OCI-LY7 (cell line): ENCODE measurements around the gene GPS2. TPM values are rescaled to one million over a fixed set of nuclear protein-coding genes. Genes with fewer than 3 reads are reported as not detected.

ENCODE experiments used
- BruUV-seq: library from RNA; stranded (reverse); fragments of 400-500 nt; replicated peaks from 2 replicates; lab custom pipeline; 2021; lab: Mats Ljungman, UMichigan
- CTCF ChIA-PET: fragments of 300-600 bp; sonication (Branson Sonifier 250); formaldehyde crosslinking; loops from one replicate; lab custom pipeline; 2022; ENCODE audit warnings: antibody characterized with exemption; ENCODE audit not compliant: unreplicated experiment; lab: Charles Lee
- POLR2A ChIA-PET: fragments of 300-600 bp; sonication (Branson Sonifier 250); formaldehyde crosslinking; loops from one replicate; lab custom pipeline; 2022; ENCODE audit warnings: antibody characterized with exemption; lab: Charles Lee
- DNase-seq: peaks from one replicate; pipeline ENCODE4 v3.0.0-alpha.2; 2015; ENCODE audit warnings: low spot score
- H2AFZ ChIP-seq: fragments of 200-600 bp; sonication (generic), shearing (Covaris generic); 2 replicates; pipeline ENCODE4 v1.6.1; 2014; ENCODE audit warnings: mild to moderate bottlenecking, antibody characterized with exemption, low read length, moderate library complexity
- H3K27ac ChIP-seq: fragments of 200-600 bp; sonication (generic); 2 replicates; pipeline ENCODE4 v1.5.1; 2014; ENCODE audit warnings: mixed run types, low read depth, mild to moderate bottlenecking, moderate library complexity, low read length, inconsistent platforms; ENCODE audit not compliant: poor library complexity, severe bottlenecking
- H3K36me3 ChIP-seq: fragments of 200-600 bp; sonication (generic); 2 replicates; pipeline ENCODE4 v1.6.1; 2014; ENCODE audit warnings: mild to moderate bottlenecking, antibody characterized with exemption, low read length, moderate library complexity, mixed read lengths; ENCODE audit not compliant: insufficient read depth
- H3K4me1 ChIP-seq: fragments of 200-600 bp; sonication (generic); 2 replicates; pipeline ENCODE4 v1.5.1; 2014; ENCODE audit warnings: mild to moderate bottlenecking, low read length; ENCODE audit not compliant: insufficient read depth, poor library complexity, severe bottlenecking
- H3K4me2 ChIP-seq: fragments of 200-600 bp; sonication (generic); 2 replicates; pipeline ENCODE4 v1.6.1; 2014; ENCODE audit warnings: mild to moderate bottlenecking, low read length
- H3K4me3 ChIP-seq: fragments of 200-600 bp; sonication (generic); 2 replicates; pipeline ENCODE4 v1.5.1; 2014; ENCODE audit warnings: mild to moderate bottlenecking, low read depth, low read length; ENCODE audit not compliant: poor library complexity, severe bottlenecking
- H3K79me2 ChIP-seq: fragments of 200-600 bp; sonication (generic); 2 replicates; pipeline ENCODE4 v1.6.1; 2016; ENCODE audit warnings: low read depth, mild to moderate bottlenecking, low read length, moderate library complexity, mixed read lengths; ENCODE audit not compliant: insufficient read depth
- H3K9me2 ChIP-seq: fragments of 200-600 bp; sonication (generic); 2 replicates; pipeline ENCODE4 v1.6.1; 2016; ENCODE audit warnings: mild to moderate bottlenecking, low read length, mixed read lengths; ENCODE audit not compliant: insufficient read depth
- H3K9me3 ChIP-seq: fragments of 200-600 bp; sonication (generic); 2 replicates; pipeline ENCODE4 v1.6.1; 2014; ENCODE audit warnings: mild to moderate bottlenecking, mixed run types, low read length, mixed read lengths
- H4K20me1 ChIP-seq: fragments of 200-600 bp; sonication (generic); 2 replicates; pipeline ENCODE4 v1.6.1; 2014; ENCODE audit warnings: mild to moderate bottlenecking, antibody characterized with exemption, low read length, moderate library complexity, mixed read lengths; ENCODE audit not compliant: insufficient read depth
- EZH2phosphoT487 ChIP-seq: fragments of 200-600 bp; sonication (generic); IDR thresholded peaks from 2 replicates; pipeline ENCODE4 v1.6.1; 2018; ENCODE audit warnings: low read depth, borderline replicate concordance, mild to moderate bottlenecking, mixed run types, antibody characterized with exemption, low read length, moderate library complexity, mixed read lengths
- intact Hi-C: fragments of 100-400 bp; cut with micrococcal nuclease; formaldehyde crosslinking; loops from one replicate; pipeline ENCODE4 v1.10.0; 2022; ENCODE audit not compliant: unreplicated experiment
- total RNA-seq, 2 experiments: library from RNA; depleted of rRNA in 1 of 2; stranded (reverse); fragments of >200 nt in 1 of 2; shearing (Covaris generic) in 1 of 2; gene quantifications; 2 replicates each; pipeline ENCODE4 v1.2.3, GENCODE V29; 2014 to 2022
- TF ChIP-seq, protein P1 (sequence below): fragments of 200-600 bp; sonication (generic); conservative IDR thresholded peaks from 2 replicates; pipeline ENCODE4 v1.5.1; 2014; ENCODE audit warnings: mild to moderate bottlenecking, antibody characterized with exemption, low read length, moderate library complexity, mixed read lengths

GPS2 gene
- total RNA-seq, 2 experiments from 2014 or later, result 70.5 to 75.0 TPM

DNA sequence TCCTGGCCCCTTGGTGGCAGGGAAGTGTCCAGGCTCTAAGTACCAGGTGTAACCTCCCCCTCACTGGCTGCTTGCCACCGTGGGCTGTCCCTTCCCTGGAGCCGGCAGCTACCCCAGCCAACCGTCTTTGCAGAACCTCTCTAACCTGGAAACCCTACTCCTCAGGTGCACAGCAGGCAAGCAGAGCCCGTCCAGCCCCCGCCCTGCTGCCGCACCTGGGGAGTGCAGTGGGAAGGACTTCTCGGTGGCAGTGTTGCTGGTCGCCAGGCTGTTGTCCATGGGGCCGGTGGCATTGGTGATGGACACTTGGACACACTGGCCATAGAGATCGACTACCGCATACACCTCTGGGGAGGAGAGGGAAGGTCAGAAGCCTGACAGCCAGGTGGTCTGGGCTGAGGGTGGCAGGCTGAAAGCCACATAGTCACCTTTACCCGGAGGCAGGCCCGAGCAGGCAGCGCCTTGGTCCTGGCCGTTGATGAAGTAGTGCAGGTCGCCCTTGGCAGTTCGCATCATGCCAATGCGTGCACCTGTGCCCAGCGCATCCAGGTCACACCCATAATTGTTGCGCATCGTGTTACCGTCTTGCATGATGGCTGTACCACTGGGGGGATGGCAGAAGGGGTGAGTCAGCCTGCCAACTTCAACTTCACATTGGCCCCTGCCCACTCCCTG lies 7.5 kb upstream of the GPS2 start:
- no peak for DNase-seq
- no peak overlapping the region for H3K4me2 ChIP-seq
- intact Hi-C loops, result no loop called here
- POLR2A ChIA-PET, result no interaction called here
- H3K9me3 ChIP-seq, result no peaks in the 10 kb centered on the region
- no peak overlapping the region for H3K4me3 ChIP-seq
- peaks cover 5% of the 10 kb centered on the region for H3K4me1 ChIP-seq
- H3K9me2 ChIP-seq, result no peaks in the 10 kb centered on the region
- H3K27ac ChIP-seq, result no peak overlapping the region
- peaks cover under 1% of the 10 kb centered on the region; the same call in 1 of the 2 replicates for H3K79me2 ChIP-seq
- TF ChIP-seq, protein P1, sequence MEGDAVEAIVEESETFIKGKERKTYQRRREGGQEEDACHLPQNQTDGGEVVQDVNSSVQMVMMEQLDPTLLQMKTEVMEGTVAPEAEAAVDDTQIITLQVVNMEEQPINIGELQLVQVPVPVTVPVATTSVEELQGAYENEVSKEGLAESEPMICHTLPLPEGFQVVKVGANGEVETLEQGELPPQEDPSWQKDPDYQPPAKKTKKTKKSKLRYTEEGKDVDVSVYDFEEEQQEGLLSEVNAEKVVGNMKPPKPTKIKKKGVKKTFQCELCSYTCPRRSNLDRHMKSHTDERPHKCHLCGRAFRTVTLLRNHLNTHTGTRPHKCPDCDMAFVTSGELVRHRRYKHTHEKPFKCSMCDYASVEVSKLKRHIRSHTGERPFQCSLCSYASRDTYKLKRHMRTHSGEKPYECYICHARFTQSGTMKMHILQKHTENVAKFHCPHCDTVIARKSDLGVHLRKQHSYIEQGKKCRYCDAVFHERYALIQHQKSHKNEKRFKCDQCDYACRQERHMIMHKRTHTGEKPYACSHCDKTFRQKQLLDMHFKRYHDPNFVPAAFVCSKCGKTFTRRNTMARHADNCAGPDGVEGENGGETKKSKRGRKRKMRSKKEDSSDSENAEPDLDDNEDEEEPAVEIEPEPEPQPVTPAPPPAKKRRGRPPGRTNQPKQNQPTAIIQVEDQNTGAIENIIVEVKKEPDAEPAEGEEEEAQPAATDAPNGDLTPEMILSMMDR, result no peak
- TF ChIP-seq EZH2phosphoT487, result no peak
- CTCF ChIA-PET, result no interaction called here
- H2AFZ ChIP-seq, result no peak overlapping the region
- H3K36me3 ChIP-seq, result peaks cover 86% of the 10 kb centered on the region
- BruUV-seq, result no TSS peak
- H4K20me1 ChIP-seq, result no peaks in the 10 kb centered on the region

DNA sequence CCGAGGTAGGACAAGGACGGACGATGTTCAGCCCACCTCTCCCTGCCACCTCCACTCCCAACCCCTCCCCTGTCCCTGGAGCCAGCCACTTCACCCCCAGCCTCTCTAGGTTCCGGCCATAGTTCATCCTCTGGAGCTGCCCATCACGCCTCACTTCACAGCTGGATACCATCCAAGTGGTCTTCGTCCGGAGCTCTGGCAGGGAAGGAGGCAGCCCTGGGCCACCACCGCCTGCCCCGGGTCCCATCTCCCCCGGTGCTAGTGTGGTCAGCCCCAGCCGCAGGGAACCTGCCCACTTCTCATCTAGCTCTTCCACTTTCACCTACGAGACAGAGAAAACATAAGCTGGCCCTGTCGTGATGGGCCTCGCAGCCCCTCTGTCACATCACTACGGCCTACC lies 6.3 kb upstream of the GPS2 start:
- H3K4me3 ChIP-seq, result no peak overlapping the region
- TF ChIP-seq EZH2phosphoT487, result no peak
- TF ChIP-seq, protein P1, result no peak
- H2AFZ ChIP-seq, result no peak overlapping the region
- H3K9me2 ChIP-seq, result no peaks in the 10 kb centered on the region
- no peak for DNase-seq
- H3K9me3 ChIP-seq, result no peaks in the 10 kb centered on the region
- no peaks in the 10 kb centered on the region for H4K20me1 ChIP-seq
- ChIA-PET POLR2A (interaction anchor here (1.8 kb wide), 1 partner anchor 8 kb away, joined by 3 read pairs; no protein-coding TSS in a partner anchor), CTCF (no interaction called here)
- no peak overlapping the region for H3K4me2 ChIP-seq
- intact Hi-C loops, result no loop called here
- no peaks in the 10 kb centered on the region for H3K4me1 ChIP-seq
- H3K79me2 ChIP-seq, result no peaks in the 10 kb centered on the region
- H3K27ac ChIP-seq, result no peak overlapping the region
- no TSS peak for BruUV-seq
- H3K36me3 ChIP-seq, result peaks cover 88% of the 10 kb centered on the region

DNA sequence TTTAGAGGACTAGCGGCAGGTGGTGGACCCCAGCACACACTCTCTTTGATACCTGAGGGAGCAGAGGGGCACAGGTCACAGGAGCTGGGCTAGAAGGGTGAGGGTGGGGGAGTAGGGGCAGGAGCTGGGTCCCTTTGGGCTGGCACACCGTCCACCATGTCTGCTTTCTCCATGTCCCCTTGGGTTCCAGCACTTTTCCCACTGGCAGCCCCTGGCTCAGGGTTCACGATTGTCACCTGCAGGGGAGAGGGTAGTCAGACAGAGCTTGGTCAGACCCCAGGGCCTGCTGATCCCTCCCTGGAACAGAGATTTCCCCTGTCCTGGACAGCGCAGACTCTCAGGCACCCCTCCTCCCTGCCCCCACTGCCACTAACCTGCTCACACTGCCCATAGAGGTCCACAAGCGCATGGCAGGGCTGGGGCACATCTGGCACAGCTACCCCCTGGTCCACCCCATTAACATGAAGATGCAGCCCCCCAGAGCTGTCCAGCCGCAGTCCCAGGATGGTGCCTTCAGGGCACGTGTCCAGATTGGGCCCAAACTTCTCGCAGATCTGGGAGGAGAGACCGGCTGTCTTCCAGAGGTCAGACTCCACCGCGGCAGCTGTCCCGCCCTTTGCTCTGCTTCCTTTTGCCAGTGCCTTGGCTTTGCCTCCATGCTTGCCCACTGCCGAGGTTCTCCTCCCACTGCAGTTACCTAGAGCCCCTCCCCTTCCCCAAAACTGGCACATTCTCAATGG lies 3.1 kb upstream of the GPS2 start:
- TF ChIP-seq EZH2phosphoT487, result no peak
- TF ChIP-seq, protein P1, result no peak
- no peaks in the 10 kb centered on the region for H3K9me3 ChIP-seq
- peaks cover 19% of the 10 kb centered on the region for H3K4me1 ChIP-seq
- CTCF ChIA-PET, result no interaction called here
- H3K36me3 ChIP-seq, result peaks cover 84% of the 10 kb centered on the region
- no TSS peak for BruUV-seq
- H2AFZ ChIP-seq, result no peak overlapping the region
- H3K4me3 ChIP-seq, result no peak overlapping the region
- DNase-seq, result no peak
- no peaks in the 10 kb centered on the region for H3K9me2 ChIP-seq
- no peak overlapping the region for H3K4me2 ChIP-seq
- H3K79me2 ChIP-seq, result peaks cover 9% of the 10 kb centered on the region; the same call in 1 of the 2 replicates
- intact Hi-C loops, result loop anchor here (5.0 kb wide), 1 partner anchor 34 kb away; the partner anchor contains the start of gene KCTD11
- peaks cover 4% of the 10 kb centered on the region; the same call in 1 of the 2 replicates for H4K20me1 ChIP-seq
- POLR2A ChIA-PET, result no interaction called here
- H3K27ac ChIP-seq, result no peak overlapping the region
